SK-N-MC (cell line): ENCODE results near the gene BTBD6.

Source experiments
- EZH2 ChIP-seq: fragments of 200-600 bp; sonication (generic); IDR thresholded peaks from one replicate; pipeline ENCODE4 v1.6.1; 2017; ENCODE audit warnings: antibody characterized with exemption
- FOXP2 ChIP-seq: optimal IDR thresholded peaks from 2 replicates; pipeline ENCODE3; 2011; ENCODE audit warnings: mild to moderate bottlenecking, moderate library complexity; ENCODE audit not compliant: insufficient read depth; ENCODE audit errors: extremely low read length, control extremely low read depth
- POLR2AphosphoS5 ChIP-seq: IDR thresholded peaks from 2 replicates; pipeline ENCODE4 v1.6.1; 2012; ENCODE audit warnings: mild to moderate bottlenecking, low read depth, low read length, borderline replicate concordance

DNA sequence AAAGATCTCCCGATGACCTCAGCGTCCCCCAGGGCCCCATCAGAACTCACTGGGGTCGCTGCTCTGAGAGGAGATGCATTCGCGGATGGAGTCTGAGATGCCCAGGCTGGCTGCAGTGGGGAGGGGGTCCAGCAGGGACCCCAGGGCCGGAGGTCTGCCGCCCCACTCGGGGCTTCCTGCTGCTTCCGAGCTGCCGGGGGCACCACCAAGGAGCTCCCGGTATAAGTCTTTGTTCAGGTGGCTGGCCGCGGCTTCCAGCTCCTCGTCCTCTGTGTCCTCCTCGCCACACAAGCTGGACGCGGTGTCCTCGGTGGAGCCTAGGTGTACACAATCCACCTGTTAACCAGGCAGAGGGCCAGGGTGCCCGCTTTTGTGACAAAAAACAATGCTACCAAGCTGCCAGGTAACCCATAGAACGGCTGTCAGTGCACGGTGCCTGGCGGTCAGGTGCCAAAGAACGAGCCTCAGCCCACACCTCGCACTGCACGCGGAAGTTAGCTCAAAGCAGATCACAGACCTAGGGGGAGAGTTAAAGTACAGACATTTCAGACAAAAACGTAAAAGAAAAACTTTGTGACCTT lies 26.6 kb upstream of the BTBD6 start:
- TF ChIP-seq EZH2 (no peak), POLR2AphosphoS5 (no peak), FOXP2 (no peak)
